Middle frontal gyrus (tissue), 1 donor: ENCODE measurements around the gene UNK.
A peak's percentile ranks its signal among the peaks of the same experiment; 100 is the strongest.

Source experiments
- DNase-seq: peaks from one replicate; pipeline ENCODE4 v3.0.0-alpha.2; 2015; ENCODE audit warnings: low spot score; ENCODE audit errors: extremely low spot score

The UNK gene, protein sequence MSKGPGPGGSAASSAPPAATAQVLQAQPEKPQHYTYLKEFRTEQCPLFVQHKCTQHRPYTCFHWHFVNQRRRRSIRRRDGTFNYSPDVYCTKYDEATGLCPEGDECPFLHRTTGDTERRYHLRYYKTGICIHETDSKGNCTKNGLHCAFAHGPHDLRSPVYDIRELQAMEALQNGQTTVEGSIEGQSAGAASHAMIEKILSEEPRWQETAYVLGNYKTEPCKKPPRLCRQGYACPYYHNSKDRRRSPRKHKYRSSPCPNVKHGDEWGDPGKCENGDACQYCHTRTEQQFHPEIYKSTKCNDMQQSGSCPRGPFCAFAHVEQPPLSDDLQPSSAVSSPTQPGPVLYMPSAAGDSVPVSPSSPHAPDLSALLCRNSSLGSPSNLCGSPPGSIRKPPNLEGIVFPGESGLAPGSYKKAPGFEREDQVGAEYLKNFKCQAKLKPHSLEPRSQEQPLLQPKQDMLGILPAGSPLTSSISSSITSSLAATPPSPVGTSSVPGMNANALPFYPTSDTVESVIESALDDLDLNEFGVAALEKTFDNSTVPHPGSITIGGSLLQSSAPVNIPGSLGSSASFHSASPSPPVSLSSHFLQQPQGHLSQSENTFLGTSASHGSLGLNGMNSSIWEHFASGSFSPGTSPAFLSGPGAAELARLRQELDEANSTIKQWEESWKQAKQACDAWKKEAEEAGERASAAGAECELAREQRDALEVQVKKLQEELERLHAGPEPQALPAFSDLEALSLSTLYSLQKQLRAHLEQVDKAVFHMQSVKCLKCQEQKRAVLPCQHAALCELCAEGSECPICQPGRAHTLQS

DNA sequence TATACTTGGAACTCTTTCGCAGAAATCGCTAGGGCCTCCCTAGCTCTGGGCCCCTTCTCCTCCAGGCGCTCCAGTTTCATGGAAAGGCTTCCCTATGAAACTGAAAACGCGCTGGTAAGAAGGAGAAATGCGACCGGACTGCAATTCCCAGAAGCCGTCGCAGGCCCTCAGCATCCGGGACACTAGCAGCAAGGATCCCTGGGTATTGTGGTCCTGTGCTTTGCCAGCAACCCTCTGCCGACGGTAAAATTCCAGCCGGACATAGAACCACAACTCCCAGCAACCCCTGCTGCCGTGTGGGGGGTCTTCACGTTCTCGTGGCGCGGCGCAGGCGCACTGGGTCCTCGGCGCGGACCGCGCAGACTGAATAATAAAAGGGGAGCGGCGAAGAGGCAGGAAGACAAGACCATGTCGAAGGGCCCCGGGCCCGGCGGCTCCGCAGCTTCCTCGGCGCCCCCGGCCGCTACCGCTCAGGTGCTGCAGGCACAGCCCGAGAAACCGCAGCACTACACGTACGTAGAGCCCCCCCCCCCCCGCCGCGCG lies at the start of gene UNK:
Gene UNK, plus strand, starts transcription at position 334 of the 543 bp plus-strand sequence. Its CDS starts 75 bp downstream, at position 409.
- peak; percentile 97 for DNase-seq

DNA sequence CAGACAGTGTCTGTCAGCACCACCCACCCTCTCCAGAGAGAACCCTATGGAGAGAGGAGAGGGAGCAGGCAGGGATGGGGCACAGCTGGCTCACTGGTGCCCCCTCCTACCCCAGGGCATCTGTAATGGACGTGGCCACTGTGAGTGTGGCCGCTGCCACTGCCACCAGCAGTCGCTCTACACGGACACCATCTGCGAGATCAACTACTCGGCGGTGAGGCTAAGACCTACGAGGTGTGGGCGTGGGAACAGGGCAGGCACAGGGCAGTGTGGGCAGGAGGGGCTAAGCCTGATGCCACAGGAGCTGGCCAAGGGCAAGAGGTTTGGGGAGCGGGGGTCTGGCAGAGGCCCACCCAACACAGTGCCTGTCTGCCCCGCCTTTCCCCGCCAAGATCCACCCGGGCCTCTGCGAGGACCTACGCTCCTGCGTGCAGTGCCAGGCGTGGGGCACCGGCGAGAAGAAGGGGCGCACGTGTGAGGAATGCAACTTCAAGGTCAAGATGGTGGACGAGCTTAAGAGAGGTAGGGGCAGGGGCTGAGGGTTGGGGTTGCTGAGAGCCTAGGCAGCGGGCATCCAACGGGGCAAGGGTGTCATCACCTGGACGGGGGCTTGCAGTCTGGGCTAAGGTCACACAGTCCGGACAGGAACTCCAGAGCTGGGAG lies 48.3 kb upstream of the UNK start:
- no peak for DNase-seq

DNA sequence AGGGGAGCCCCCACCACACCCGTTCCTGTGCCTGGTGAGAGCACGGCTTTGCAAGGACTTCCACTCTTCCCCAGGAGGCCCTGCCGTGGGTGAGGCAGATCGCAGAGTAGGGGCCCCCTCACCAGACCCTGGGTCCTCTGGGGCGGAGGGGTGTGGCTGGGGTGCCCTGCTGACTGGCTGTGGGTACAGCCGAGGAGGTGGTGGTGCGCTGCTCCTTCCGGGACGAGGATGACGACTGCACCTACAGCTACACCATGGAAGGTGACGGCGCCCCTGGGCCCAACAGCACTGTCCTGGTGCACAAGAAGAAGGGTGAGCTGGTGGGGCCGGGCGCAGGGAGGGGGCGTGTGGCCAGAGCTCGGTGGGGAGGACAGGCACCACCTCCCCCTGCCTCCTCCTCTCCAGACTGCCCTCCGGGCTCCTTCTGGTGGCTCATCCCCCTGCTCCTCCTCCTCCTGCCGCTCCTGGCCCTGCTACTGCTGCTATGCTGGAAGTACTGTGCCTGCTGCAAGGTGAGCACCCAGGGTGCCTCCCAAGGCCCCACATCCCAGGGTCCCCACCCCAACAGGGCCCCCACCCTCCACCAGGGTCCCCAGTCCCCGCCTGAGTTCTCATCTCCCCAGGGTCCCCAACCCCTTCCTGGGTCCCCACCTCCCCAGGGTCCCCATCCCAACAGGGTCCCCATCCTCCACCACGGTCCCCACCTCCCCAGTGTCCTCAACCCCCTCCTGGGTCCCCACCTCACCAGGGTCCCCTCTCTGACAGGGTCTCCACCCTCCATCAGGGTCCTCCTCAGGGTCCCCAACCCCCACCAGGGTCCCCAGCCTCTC lies 47.3 kb upstream of the UNK start:
- no peak for DNase-seq

DNA sequence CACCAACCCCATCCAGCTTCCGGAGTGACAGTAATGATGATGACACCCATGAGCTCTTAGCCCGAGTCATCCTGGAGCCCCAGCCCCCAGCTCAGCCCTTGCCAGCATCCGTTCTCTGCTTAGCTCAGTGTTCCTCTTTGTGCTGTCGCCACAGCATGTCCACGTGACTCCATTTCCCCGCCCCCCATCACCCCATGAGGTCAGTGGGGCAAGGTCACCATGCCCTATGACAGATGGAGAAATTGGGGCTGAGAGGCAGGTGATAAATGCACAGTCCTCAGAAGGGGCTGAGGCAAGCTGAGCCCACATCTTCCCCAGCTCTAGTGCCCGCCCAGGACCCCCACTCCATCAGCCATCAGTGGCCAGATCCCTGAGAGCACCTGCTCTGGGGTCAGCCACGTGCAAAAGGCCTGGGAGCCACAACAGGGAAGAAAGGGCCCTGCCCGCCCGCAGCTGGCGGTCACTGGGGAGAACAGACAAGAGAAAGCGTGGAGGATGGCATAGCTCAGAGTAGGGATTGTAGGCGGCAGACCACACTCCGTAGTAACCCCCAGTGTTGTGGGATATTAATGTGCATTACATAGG lies 46.3 kb upstream of the UNK start:
- no peak for DNase-seq

DNA sequence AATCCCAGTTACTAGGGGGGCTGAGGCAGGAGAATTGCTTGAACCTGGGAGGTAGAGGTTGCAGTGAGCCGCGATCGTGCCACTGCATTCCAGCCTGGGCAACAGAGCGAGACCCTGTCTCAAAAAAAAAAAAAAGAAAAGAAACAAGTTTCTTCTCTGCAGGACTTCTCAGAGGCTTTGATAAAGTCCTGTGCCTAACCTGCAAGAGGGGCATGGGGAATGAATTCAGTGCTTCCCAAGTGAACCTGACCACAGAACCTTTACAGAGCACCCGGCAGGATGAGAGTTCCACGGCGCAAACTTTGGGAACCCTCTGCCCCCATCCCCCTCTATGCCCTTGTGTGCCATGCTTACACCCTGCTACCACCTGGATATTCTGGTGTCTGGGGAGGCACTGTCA lies 45.4 kb upstream of the UNK start:
- no peak for DNase-seq

DNA sequence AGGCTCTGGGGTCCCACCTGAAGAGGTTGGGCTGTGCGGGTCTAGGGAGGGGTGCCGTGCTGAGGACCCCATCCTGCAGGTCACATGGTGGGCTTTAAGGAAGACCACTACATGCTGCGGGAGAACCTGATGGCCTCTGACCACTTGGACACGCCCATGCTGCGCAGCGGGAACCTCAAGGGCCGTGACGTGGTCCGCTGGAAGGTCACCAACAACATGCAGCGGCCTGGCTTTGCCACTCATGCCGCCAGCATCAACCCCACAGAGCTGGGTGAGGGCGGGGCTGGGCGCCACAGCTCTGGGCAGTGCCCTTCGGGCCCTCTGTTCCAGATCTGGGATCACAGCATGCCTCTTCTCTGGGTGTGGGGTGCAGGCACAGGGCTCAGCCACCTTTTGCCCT lies 44.8 kb upstream of the UNK start:
- DNase-seq = no peak

DNA sequence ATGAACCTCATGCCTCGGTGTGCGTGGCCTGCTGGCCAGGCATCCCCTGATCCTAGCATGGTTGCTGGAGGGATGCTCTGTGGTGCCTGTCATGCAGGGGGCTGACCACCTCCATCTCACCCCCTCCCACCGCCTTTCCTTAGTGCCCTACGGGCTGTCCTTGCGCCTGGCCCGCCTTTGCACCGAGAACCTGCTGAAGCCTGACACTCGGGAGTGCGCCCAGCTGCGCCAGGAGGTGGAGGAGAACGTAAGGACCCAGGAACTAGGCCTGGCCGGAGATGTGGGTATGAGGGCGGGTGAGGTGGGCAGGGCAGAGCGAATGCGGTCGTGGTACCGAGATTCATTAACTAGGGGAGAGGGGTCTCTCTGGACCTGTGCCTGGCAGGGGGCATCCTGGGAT lies 44.4 kb upstream of the UNK start:
- no peak for DNase-seq

DNA sequence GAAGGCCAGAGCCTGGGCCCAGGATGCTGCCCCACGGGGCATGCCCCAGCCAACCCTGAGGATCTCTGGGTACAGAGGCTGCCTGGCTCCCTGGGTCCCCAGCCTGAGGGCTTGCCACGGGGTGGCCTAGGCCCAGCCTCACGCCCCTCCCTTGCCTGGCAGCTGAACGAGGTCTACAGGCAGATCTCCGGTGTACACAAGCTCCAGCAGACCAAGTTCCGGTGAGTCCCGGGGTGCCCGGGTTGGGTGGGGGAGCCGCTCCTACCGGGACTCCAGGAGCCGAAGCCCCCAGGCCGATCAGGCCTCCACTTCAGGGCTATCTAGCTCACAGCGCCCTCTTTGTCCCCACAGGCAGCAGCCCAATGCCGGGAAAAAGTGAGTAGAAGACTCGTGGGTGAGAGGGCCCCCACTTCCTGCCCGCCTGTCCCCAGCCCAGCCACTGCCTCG lies 44.0 kb upstream of the UNK start:
- DNase-seq = no peak

DNA sequence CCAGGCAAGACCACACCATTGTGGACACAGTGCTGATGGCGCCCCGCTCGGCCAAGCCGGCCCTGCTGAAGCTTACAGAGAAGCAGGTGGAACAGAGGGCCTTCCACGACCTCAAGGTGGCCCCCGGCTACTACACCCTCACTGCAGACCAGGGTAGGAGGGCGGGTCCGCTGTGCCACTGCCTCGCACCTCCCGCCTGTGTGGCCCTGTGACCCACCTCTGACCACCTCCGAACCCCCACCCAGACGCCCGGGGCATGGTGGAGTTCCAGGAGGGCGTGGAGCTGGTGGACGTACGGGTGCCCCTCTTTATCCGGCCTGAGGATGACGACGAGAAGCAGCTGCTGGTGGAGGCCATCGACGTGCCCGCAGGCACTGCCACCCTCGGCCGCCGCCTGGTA lies 42.3 kb upstream of the UNK start:
- DNase-seq = no peak

DNA sequence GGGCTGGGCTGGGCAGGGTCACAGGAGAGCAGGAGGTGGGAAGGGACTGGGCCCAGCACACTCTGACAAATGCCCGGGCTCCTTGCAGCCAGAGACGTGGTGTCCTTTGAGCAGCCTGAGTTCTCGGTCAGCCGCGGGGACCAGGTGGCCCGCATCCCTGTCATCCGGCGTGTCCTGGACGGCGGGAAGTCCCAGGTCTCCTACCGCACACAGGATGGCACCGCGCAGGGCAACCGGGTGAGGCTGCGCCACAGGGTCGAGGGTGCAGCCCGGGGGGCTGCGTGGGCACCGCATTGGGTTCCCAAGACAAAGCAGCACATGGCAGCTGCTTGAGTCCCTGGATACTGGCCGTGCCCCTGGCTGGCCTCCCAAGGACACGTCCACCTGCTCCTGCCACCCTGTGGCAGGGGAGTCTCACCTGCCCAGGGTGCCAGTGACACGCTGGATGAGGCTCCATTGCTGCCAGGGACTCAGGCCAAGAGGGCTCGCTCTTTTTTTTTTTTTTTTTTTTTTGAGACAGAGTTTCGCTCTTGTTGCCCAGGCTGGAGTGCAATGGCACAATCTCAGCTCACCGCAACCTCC lies 40.9 kb upstream of the UNK start:
- no peak for DNase-seq

DNA sequence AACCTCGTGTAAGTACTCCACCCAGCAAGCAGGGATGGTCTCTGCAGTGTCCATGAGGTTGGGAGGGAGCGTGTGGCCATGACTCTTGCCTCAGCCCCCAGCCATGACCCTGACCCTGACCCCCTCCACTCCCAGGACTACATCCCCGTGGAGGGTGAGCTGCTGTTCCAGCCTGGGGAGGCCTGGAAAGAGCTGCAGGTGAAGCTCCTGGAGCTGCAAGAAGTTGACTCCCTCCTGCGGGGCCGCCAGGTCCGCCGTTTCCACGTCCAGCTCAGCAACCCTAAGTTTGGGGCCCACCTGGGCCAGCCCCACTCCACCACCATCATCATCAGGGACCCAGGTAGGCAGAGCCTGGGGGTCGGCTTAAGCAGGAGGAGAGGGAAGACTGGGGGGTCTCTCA lies 35.9 kb upstream of the UNK start:
- DNase-seq = no peak

DNA sequence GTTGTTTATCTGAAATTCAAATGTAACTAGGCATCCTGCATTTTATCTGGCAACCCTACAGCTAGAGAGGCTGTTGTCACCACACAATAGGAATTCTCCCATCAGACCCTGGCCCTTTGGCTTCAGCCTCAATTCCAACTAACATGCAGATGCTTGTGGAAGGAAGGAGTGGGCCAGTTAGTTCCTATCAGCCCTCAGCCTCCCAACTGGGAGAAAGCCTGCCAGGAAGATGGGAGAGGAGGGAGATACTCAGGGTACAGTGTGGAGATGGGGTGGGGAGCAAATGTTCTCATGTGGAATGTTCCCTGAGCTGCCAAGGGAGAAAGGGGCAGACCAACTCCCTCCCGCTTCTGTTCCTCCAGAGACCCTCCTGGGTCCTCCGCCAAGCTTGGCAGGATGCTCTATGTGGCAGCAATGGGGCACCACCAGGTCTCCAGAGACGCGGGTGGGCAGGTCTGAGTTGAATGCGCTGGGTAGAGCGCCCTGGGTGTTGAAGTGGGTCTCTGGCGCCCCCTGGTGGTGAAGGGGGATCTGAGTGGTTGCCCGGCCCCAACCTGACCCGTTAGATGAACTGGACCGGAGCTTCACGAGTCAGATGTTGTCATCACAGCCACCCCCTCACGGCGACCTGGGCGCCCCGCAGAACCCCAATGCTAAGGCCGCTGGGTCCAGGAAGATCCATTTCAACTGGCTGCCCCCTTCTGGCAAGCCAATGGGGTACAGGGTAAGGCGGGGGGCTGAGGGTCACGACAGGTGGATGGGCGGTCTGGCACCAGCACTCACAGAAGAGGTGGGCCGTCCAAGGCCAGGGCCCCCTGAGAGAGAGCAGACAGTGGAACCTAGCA lies 34.8 kb upstream of the UNK start:
- DNase-seq = peak; percentile 40

DNA sequence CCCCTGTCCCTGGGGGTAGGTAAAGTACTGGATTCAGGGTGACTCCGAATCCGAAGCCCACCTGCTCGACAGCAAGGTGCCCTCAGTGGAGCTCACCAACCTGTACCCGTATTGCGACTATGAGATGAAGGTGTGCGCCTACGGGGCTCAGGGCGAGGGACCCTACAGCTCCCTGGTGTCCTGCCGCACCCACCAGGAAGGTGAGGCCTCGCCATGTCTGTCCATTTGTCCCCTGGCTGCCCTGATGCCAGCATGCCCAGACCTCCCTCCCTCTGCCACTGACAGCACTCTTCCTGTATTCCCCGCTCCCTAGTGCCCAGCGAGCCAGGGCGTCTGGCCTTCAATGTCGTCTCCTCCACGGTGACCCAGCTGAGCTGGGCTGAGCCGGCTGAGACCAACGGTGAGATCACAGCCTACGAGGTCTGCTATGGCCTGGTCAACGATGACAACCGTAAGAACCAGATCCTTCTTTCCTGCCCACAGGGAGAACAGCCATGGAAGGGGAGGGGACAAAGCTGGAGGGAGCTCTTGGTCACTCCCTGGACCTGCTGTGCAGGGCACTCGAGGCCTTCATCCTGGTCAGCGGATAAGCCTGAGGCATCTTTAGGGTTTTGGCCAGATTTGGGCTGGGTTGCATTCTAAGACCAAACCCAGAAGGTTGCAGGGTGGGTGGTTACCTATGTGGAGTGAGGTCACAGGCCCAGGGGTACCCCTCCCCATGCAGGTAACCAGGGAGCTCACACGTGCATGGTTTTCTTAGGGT lies 33.8 kb upstream of the UNK start:
- DNase-seq = no peak

DNA sequence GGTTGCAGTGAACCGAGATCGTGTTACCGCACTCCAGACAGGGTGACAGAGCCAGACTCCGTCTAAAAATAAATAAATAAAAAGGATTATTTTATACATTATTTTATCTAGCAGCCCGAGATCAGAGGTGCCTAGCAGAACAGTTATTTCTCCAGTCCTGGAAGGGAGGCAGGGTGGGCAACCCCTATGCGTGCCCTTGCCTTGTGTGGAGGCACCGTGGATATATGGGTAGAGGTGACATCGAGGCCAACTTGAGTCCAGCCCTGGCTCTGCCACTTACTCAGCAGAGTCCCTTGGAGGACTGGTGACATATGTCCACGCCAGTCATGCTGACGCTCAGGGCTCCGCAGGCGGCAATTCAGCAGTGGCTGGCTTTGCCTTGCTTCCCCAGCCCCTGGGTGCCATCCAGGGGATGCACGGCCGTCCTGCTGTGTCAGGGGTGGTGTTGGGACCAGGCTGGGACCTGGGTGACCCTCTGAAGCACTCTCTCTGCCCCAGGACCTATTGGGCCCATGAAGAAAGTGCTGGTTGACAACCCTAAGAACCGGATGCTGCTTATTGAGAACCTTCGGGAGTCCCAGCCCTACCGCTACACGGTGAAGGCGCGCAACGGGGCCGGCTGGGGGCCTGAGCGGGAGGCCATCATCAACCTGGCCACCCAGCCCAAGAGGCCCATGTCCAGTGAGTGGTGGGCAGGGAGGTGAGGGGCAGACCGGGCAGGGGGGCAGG lies 32.8 kb upstream of the UNK start:
- no peak for DNase-seq

DNA sequence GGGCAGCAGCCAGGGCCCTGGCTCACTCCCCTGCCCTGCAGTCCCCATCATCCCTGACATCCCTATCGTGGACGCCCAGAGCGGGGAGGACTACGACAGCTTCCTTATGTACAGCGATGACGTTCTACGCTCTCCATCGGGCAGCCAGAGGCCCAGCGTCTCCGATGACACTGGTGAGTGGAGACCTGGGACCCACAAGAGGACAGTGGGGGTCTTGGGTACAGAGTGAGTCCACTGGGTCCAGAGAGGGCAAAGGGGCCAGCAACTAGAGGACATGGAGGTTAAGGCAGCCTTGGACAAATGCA lies 32.2 kb upstream of the UNK start:
- no peak for DNase-seq

DNA sequence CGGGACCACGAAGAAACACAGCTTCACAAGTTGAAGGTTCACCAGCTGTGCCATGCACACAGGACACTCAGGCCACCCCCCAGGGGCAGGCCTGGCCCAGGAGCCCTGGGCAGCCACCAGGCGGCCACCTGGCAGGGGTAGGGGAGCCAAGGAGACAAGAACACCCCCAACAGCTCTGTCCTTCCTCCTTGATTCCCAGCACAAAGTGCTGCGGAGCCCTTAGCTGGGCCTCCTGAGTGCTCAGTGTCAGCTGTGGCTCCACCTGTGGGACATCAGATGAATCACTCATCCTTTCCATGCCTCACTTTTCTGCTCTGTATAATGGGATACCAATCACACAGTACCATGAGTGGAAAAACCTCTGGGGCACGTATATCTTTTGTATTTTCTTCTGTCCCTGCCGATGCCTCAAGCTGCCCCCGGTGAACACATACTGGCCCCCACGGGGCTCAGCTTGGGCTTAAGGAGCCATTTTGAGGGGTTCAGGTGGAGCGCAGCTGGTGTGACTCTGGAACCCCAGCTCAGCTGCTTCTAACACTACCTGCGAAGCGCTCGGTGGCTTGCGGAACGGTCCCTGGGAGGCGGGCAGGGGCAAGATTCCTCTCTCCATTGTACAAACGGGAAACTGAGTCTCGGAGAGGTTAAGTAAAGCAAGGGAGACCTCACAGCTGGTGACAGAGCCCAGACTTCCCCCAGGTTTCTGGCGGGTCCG lies 31.6 kb upstream of the UNK start:
- DNase-seq = no peak
